GM21717 (cell line): ENCODE data around the gene REG1A.

Experiments
- ATAC-seq: cut with Tn5 transposase; IDR thresholded peaks from one replicate; pipeline ENCODE4 v1.9.1; 2021; ENCODE audit warnings: mild to moderate bottlenecking, moderate library complexity; ENCODE audit not compliant: unreplicated experiment

REG1A gene

DNA sequence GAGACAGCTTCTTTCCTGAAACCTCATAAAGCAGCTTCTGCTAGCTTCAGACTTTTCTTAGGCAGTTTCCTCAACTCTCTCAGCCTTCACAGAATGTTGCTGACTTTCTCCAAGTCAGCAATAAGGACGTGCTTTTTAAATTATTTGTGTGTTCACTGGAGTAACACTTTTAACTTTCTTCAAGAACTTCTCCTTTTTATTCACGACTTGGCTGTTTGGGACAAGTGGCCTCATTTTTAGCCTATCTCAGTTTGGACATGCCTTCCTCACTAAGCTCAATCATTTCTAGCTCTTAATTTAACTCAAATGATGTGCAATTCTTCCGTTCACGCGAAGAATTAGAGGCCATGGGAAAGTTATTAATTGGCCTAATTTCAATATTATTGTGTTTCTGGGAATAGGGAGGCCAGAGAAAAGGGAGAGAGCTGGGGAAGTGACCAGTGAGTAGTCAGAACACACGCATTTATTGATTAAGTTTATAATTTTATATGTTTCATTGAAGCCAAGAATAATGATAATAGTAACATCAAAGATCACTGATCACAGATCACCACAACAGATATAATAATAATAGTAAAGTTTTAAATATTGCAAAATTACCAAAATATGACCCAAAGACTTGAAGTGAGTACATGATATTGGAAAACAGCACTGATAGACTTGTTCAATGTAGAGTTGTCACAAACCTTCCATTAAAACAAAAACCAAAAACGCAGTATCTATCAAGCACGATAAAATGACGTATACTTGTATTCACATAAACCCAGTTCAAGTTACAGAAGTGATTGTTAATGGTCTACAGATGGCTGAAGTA lies 4.8 kb downstream of the REG1A start:
- no peak for ATAC-seq

DNA sequence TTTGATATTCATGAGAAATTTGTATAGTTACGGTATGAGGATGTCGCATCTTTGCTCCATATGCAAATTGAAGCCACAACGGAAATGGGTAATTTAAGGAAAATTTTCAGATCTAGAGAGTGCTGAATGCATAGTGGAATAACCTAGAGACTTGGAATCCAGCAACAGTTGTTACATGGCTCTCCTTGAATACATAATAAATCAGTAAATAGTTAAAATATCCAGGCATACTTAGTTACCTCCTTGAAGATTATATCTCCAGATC lies 5.4 kb downstream of the REG1A start:
- no peak for ATAC-seq

DNA sequence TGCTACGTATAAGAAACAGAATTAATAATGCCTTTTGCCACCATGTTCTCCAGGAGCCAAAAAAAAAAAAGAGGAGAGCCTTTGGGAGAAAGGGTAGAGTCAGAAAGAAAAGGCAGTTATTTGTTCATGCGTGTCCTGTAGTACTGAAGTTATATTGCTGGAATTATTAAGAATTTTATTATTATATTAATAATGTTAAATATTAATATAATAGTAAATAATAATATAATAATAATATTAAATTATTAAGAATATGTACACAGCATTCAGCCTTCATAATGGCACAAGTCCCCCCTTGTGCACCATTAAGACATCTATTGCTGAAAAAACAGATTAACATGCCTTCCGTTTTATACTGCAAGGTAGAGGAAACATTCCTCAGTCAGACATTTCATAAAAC lies 8.1 kb downstream of the REG1A start:
- ATAC-seq, result no peak

DNA sequence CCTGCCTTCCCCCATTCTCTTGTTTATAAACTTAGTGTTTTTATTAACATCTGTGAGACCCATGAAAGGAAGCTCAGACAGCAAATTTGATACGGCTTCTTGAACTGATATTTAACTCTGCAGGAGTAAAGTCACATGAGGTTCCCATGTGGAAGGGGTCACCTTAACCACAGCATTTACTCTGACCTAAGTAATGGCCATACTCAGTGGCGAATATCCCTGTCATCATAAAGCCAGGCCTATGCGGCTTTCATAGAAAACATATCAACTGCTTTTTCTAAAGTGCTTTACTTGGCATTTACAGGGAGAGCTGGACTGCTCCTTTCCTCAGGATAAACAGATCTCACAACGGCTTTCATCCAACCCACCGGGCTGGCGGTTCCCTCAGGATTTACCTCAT lies 9.0 kb downstream of the REG1A start:
- ATAC-seq, result no peak

DNA sequence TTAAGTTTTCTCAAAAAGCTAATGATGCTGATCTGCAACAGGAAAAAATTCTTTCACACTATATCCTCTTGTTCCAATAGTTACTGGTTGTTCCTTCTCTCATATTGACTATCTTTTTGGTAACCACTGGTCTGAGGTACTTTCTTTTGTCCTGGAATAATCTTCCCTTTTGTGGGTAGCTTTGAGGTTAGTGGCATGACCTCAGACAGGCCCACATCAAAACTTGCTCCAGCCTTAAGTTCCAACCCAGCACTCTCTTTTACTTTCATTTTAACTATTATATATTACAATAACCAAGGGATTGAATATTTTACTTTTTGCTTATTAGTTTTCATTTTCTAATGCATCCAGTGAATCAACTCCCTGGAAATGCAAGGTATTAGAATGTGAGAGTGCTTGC lies 9.5 kb downstream of the REG1A start:
- ATAC-seq, result no peak

DNA sequence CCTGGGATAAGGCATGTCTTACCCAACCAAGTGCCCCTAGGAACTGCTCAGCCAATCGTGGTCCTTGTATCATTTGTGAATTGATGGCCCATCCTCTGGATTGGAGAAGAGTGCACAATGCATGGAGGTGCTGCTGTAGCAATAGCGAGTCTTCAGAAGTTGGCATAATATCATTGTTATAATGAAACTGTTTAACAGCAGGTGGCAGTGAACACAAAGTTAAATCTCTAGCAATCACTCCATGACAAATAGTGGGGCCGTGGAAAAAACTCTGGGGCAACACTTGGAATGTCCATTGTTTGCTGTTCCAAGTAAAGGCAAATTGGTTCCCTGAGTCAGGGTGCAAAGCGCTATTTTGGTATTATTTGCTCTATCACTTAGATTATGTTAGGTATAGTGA lies 11.4 kb downstream of the REG1A start:
- no peak for ATAC-seq

DNA sequence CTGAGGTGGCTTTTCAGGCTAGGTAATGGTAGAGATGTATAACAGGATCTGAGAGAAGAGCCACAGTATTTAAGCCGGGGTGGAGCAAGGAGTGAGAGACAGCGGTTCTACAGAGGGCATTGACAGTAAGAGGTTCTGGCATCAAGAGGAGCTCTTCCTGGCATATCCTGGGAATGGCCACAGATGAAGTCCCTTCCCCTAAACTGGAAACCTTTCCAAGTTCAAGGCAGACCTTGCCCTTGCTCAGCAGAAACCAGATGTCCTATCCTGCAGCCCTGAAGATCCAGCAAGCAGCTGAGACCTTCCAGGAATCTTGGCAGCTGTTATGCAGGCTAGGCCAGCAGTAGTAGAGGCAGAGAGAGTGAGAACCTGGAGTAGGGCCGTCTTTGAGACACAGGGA lies 18.1 kb downstream of the REG1A start:
- ATAC-seq, result no peak

DNA sequence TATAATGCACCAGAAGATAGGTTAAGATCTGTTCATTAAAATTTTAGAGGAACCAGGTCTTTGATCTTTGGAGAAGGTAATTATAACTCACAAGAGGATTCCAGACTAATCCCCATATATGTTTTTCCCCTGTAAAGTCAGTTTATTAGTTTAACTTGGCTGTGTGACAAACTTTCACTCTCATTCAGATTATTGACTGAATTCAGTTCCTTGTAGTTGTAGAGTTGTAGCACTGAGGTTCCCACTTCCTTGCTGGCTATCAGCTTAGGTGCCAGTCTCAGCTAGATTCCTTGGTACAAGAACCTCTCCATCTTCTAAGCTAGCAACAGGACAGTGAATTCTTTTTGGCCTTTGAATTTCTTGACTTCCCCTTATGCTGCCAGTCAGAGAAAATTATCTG lies 19.1 kb downstream of the REG1A start:
- no peak for ATAC-seq

DNA sequence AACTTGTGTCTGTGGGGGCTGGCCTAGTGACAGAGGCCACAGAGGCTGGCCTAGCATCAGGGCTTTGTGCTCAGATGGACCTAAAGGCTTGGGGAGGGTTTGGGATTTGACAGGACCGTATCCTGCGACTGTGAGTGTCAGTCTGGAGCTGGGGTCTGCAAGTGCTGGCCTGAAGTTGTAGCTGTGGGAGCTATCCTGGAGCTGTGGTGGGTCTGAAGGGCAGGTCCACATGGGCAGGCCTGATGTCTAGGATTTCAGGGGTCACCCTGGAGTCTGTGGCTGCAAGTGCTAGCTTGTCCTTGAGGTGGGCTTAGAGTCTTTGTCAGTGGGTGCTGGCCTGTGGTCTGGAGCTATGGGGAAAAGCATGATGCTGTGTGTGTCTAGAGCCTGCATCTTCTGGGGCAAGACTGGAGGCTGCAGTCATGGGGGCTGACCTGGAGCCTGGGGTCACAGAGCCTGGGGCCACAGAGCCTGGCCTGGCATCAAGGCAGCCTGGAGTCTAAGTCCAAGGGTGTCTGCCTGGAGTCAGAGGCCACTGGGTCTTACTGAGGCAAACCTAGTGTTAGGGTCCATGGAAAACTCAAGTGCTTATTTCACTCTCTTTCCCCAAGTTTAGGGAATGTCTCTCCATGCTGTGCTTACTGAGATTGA lies 35.7 kb downstream of the REG1A start:
- no peak for ATAC-seq

DNA sequence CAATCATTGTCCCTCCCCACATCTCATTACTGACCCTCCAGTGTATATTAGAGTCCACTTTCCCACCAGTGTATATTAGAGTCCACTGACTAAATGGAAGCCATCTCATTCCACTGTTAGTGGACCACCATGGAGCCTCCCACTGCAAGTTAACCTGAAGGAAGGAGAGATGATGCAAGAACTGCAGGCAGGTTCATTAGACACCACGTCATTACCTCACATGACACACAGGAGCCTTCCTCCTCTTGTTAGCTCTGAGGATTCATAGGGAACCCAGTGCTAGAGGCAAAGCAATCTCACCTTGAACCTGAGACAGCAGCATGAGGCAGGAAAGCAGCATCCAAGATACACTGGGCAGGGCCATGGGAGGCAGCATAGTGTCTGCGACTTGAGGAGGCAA lies 38.7 kb downstream of the REG1A start:
- ATAC-seq, result no peak

DNA sequence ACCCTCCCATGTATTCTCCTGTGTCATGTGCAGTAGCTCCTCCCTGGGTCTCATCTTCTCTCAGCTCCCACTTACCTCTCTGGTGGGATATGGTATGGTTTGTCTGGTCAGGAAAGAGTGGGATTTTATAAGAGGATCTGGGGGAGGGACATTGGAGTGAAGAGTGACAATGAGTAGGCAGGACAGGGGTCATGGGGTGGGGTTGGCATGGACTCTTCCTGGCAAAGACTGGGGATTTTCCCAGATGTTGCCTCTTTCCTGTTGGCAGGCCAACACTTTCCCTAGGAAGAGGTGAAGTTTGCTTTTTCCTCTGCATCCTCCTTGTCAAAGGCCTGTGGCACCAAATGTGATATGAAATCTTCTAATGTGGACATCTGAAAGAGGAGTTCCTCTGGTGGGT lies 39.4 kb downstream of the REG1A start, which contains the start of gene REG3A:
Gene REG3A, minus strand, starts transcription at position 101 of the 400 bp plus-strand sequence. CDS start 348 bp downstream, outside the sequence.
- ATAC-seq, result no peak

DNA sequence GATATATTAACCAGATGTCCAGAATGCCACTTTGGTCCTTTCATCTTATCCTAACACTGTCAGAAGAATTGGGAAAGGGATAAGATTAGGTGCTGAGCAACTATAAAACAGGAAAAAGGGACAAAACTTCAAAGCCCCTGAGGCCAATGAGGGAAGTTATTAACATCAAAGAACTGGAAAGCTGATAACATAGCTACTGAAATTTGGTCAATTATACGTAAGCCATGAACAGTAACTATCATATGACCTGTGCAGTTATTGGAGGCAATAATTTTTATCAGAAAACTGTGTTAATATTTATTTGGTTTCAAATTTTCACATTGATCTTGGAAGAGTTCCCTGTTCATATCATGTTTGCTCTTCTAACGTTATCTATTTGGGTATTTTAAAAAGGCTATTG lies 41.8 kb downstream of the REG1A start:
- ATAC-seq, result no peak

DNA sequence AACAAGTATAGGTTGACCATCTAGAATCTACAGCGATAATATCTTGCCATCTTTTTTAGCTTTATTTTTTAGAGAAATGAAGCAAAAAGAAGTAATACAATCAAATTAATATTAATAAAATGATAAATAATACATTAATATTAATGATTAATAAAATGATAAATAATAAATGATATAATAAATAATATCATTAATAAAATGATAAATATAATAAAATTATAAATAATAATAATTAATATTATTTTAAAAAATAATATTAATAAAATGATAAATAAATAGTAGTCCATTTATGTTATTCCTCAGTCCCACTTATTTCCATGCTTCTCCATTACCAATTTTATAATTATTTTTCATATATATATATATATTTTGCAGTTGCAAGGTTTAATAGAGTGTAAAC lies 42.5 kb downstream of the REG1A start:
- no peak for ATAC-seq

DNA sequence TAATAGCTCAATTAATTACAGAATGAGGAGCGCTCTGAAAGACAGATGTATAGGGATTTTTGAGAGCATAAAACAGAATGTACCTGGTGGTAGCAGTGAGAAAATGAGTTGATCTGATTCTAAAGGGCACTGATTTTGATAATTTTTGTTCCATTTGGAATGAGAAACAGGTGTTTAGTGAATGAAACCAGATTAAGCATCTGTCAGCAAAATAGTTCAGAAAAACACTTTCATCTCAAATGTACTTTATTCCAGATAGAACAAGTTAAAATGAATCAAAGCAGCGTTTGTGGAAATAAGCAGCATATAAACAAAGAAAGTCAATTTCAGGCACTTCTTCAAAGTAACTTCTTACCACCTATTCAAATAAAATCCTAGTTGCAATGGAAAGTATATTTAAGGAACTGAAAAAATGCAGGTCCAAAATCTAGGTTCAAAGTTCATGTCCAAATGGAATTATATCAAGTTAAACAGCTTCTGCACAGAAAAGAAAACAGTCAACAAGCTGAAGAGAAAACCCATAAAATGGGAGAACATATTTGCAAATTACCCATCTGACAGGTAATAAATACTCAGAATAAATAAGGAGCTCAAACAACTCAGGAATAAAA lies 51.2 kb downstream of the REG1A start:
- ATAC-seq, result no peak
